CD4-positive, alpha-beta T cell treated with Interleukin-21 for 1 hour (primary cell): ENCODE measurements around the gene ELOVL5.

Experiments used
- DNase-seq: peaks from one replicate; pipeline ENCODE4 v3.0.0-alpha.2; 2020

ELOVL5 gene

DNA sequence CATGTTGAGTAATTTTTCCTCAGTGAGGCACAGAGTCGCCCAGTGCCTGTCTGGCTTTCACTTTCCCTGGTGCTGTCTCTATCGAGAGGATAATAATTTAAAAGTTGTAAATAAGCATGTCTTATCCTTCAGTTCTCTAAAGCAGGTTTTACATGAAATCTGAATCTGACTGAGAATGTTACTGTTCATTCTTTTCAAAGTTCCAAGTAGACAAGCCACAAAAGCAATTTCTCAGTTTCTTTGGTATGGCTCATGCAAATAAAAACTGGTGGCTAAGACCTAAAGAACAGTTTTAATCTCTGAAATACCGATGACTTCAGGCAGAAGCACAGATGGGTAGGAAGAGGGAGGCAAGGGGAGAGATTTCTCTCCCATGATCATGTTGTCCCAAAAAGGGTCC is 112.5 kb downstream of the ELOVL5 start:
- DNase-seq, result no peak

DNA sequence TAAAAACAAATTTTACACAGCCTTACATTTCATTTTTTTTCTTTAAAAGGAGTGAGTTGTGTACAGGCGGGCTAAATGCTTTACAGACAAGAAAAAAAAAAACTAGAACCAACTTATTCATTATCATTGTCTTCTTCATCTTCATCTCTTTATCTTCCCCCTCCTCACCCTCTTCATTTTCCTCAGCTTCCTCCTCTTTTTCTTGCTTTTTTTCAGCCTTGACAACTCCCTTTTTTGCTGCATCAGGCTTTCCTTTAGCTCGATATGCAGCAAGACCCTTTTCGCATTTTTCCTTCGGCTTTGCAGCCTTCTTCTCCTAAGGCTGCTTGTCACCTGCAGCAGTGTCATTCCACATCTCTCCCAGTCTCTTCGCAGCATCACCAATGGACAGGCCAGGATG is 113.2 kb downstream of the ELOVL5 start:
- DNase-seq, result no peak

DNA sequence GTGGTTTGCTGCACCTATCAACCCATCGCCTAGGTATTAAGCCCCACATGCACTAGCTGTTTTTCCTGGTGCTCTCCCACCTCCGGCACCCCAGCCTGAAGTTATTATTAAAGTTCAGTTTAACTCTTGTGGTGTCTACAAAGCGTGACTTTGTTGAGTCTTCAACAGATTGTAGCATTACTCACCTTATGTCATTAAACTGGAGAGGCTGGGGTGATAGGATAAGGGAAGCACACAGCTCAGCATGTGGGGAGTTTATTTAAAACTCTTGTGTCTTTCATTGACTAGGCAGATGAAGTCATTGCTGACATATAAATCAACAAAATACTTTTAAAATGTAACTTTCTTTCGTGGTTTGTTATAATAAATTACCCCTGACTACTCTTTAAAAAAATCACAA is 115.4 kb downstream of the ELOVL5 start:
- DNase-seq, result no peak

DNA sequence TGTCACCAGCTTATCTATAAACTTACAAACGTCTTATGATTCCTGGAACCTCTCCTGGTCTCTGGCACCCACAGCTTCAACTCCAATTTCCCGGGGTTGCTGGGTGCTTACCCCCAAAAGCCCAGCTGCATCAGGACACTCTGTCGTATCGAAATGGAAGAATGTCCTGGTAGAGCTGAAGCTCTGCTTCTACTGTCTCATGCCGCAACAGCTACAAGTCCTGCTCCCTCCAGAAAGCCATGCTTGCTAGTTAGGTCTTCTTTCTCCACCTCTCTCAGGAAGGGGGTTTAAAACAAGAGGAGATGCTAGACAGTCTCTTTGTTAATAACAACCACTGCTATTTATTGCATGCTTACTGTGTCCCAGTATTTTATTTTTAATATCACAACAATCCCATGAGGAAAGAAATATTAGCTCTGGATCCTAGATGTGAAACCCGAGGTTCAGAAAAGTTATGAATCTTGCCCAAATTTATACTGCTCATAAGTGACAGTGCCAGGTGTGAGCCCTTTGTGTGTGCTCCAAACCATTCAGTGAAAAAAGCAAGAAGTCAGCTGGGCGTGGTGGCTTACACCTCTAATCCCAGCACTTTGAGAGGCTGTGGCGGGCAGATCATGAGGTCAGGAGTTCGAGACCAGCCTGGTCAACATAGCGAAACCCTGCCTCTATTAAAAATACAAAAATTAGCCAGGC is 117.8 kb downstream of the ELOVL5 start:
- no peak for DNase-seq

DNA sequence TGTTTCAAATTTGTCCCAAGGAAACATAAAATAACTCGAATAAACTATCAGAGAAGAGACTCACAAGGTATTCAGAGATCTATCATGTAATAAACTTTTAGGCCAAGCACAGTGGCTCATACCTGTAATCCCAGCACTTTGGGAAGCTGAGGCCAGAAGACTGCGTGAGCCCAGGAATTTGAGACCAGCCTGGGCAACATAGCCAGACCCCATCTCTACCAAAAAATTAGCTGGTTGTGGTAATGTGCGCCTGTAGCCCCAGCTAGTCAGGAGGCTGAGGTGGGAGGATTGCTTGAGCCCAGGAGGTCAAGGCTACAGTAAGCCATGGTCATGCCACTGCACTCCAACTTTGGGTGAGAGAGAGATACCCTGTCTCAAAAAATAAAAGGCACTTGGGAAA is 120.9 kb downstream of the ELOVL5 start:
- DNase-seq, result no peak

DNA sequence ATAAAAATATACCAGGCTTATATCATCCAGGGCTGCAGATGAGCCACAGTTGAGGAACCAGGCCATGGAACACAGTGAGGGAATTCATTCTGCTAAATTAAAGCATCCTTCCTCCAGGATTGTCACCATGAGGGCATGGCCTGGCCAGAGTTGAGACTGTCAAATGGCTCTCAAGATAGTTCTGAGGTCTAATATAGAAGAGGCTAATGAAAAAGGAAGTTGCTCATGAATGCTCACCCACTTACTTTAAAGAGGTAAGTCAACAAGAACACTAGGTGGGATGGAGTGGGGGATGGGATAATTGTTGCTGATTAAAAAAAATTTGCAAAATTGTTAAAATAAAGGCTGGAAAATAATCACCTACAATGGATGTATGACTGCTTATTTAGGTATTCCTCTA is 128.1 kb downstream of the ELOVL5 start:
- no peak for DNase-seq
